Uterus (tissue), 4 donors: ENCODE data around the gene NDUFA8. TPM values are rescaled to one million over a fixed set of nuclear protein-coding genes. Genes with fewer than 3 reads are reported as not detected.

ENCODE experiments used
- DNase-seq, 2 donors: peaks; one replicate each; pipeline ENCODE4 v3.0.0-alpha.2; 2019 to 2020
- H3K27ac ChIP-seq, 2 donors: fragments of 200-600 bp; sonication (generic); 1 replicate in 1 of 2; 2 replicates in 1 of 2; pipeline ENCODE4 v1.5.1; 2016 to 2018
- H3K27me3 ChIP-seq, 2 donors: fragments of 200-600 bp; sonication (generic); one replicate each; pipeline ENCODE4 v1.5.1; 2018 to 2019; ENCODE audit warnings: control low read depth in 1 of 2
- H3K36me3 ChIP-seq, 2 donors: fragments of 200-600 bp; sonication (generic); one replicate each; pipeline ENCODE4 v1.5.1; 2019; ENCODE audit warnings: control low read depth in 1 of 2
- H3K4me1 ChIP-seq, 2 donors: fragments of 200-600 bp; sonication (generic); one replicate each; pipeline ENCODE4 v1.5.1; 2018 to 2019; ENCODE audit warnings: control low read depth in 1 of 2
- H3K4me3 ChIP-seq, 2 donors: fragments of 200-600 bp; sonication (generic); 1 replicate in 1 of 2; 2 replicates in 1 of 2; pipeline ENCODE4 v1.5.1; 2018 to 2019; ENCODE audit warnings: mild to moderate bottlenecking in 1 of 2
- H3K9me3 ChIP-seq, 2 donors: fragments of 200-600 bp; sonication (generic); one replicate each; pipeline ENCODE4 v1.5.1; 2019; ENCODE audit warnings: control low read depth in 1 of 2
- POLR2A ChIP-seq, 2 donors: fragments of 450-650 bp; IDR thresholded peaks; one replicate each; pipeline ENCODE4 v1.6.1; 2016; ENCODE audit warnings: antibody characterized with exemption in 2 of 2, mild to moderate bottlenecking in 1 of 2, moderate library complexity in 1 of 2
- intact Hi-C: fragments of 100-400 bp; cut with DNase I; formaldehyde crosslinking; loops from one replicate; pipeline ENCODE4 v1.15.1; 2023; ENCODE audit warnings: low total_unique reads
- total RNA-seq, 4 donors: library from RNA; depleted of rRNA in 3 of 4; stranded (reverse); fragments of >200 nt in 3 of 4; gene quantifications; one replicate each; pipeline versions ENCODE4 v1.1.0 to v1.2.4, GENCODE V29; 2014 to 2023
- TF ChIP-seq, protein P1 (sequence below), 4 experiments: fragments of 200-600 bp in 2 of 4; fragments of 450-650 bp in 2 of 4; sonication (generic) in 2 of 4; IDR thresholded peaks; one replicate each; pipeline ENCODE4 v1.5.1; 2016 to 2019; ENCODE audit warnings: antibody characterized with exemption in 4 of 4, mild to moderate bottlenecking in 2 of 4, moderate library complexity in 1 of 4
- donor health status: DM: yes; HTN: yes; CAD: no.

Gene NDUFA8
- total RNA-seq, 4 donors from 2014 or later = 22.8 to 39.2 (median 31.4) TPM

DNA sequence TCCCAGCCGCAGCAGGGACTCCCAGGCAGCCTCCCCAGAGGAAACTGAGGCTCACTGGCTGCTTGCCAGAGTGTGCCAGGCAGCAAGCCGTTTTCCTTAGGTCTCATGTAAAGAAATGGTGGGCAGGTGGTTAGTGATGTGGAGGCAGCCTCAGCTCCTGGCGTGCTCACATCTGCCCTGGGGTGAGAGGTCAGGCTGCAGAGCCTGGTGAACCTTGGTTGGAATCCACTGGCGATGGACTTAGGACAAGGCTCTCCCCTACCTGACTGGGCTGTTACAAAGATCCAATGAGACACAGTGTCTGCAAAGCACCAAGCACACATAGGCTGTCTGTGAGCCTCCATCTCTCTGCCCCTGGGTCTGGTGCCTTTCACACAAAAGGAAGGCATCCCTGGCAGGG is 38.3 kb upstream of the NDUFA8 start:
- Histone ChIP-seq H3K9me3 (no peaks in the 10 kb centered on the region), H3K4me1 (no peaks in the 10 kb centered on the region), H3K27ac (no peak overlapping the region), H3K27me3 (no peaks in the 10 kb centered on the region), H3K36me3 (no peaks in the 10 kb centered on the region), H3K4me3 (no peak overlapping the region)
- DNase-seq = no peak
- TF ChIP-seq, protein P1, sequence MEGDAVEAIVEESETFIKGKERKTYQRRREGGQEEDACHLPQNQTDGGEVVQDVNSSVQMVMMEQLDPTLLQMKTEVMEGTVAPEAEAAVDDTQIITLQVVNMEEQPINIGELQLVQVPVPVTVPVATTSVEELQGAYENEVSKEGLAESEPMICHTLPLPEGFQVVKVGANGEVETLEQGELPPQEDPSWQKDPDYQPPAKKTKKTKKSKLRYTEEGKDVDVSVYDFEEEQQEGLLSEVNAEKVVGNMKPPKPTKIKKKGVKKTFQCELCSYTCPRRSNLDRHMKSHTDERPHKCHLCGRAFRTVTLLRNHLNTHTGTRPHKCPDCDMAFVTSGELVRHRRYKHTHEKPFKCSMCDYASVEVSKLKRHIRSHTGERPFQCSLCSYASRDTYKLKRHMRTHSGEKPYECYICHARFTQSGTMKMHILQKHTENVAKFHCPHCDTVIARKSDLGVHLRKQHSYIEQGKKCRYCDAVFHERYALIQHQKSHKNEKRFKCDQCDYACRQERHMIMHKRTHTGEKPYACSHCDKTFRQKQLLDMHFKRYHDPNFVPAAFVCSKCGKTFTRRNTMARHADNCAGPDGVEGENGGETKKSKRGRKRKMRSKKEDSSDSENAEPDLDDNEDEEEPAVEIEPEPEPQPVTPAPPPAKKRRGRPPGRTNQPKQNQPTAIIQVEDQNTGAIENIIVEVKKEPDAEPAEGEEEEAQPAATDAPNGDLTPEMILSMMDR (IDR thresholded peaks at IDR 0.05) = no peak
- no peak for TF ChIP-seq POLR2A (IDR thresholded peaks at IDR 0.05)
- intact Hi-C loops = no loop called here

GRCh38 chr9:122197426-122197825 is 37.8 kb upstream of the NDUFA8 start:
- no peak for DNase-seq
- no peak overlapping the region for H3K4me3 ChIP-seq
- intact Hi-C loops = no loop called here
- no peaks in the 10 kb centered on the region for H3K36me3 ChIP-seq
- TF ChIP-seq POLR2A (IDR thresholded peaks at IDR 0.05) = no peak
- TF ChIP-seq, protein P1 (IDR thresholded peaks at IDR 0.05) = no peak
- no peaks in the 10 kb centered on the region for H3K9me3 ChIP-seq
- H3K4me1 ChIP-seq = no peaks in the 10 kb centered on the region
- no peaks in the 10 kb centered on the region for H3K27me3 ChIP-seq
- no peak overlapping the region for H3K27ac ChIP-seq

DNA sequence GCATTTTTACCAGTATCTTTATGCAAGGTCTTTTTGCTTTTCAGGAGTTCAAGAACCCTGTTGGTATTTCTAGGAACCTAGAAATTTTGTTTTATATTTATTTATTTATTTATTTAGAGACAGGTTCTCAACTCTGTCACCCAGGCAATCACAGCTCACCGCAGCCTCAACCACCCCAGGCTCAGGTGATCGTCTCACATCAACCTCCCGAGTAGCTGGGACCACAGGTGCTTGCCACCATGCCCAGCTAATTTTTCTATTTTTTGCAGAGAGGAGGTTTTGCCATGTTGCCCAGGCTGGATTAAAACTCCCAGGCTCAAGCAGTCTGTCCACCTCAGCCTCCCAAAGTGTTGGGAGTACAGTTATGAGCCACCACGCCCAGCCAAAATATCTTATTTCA is 36.3 kb upstream of the NDUFA8 start:
- TF ChIP-seq, protein P1 (IDR thresholded peaks at IDR 0.05) = no peak
- TF ChIP-seq POLR2A (IDR thresholded peaks at IDR 0.05) = no peak
- no peak overlapping the region for H3K27ac ChIP-seq
- no peak overlapping the region for H3K4me3 ChIP-seq
- H3K9me3 ChIP-seq = no peaks in the 10 kb centered on the region
- H3K36me3 ChIP-seq = no peaks in the 10 kb centered on the region
- H3K27me3 ChIP-seq = no peaks in the 10 kb centered on the region
- no peaks in the 10 kb centered on the region for H3K4me1 ChIP-seq
- no peak for DNase-seq
- intact Hi-C loops = no loop called here

GRCh38 chr9:122193651-122194050 is 34.1 kb upstream of the NDUFA8 start:
- Histone ChIP-seq H3K4me1 (no peaks in the 10 kb centered on the region), H3K4me3 (no peak overlapping the region), H3K27ac (no peak overlapping the region), H3K36me3 (no peaks in the 10 kb centered on the region), H3K27me3 (no peaks in the 10 kb centered on the region), H3K9me3 (no peaks in the 10 kb centered on the region)
- DNase-seq = no peak
- intact Hi-C loops = no loop called here
- no peak for TF ChIP-seq POLR2A (IDR thresholded peaks at IDR 0.05)
- TF ChIP-seq, protein P1 (IDR thresholded peaks at IDR 0.05) = no peak

- DNase-seq = no peak
- Histone ChIP-seq H3K4me3 (no peak overlapping the region), H3K27ac (no peak overlapping the region), H3K9me3 (no peaks in the 10 kb centered on the region), H3K4me1 (no peaks in the 10 kb centered on the region), H3K27me3 (no peaks in the 10 kb centered on the region), H3K36me3 (no peaks in the 10 kb centered on the region)
- intact Hi-C loops = no loop called here
- TF ChIP-seq, protein P1 (IDR thresholded peaks at IDR 0.05) = no peak
- no peak for TF ChIP-seq POLR2A (IDR thresholded peaks at IDR 0.05)
Measured at GRCh38 chr9:122192914-122193525, 33.4 kb upstream of the NDUFA8 start.
